ENCODE data around the gene TMED8. TPM values are rescaled to one million over a fixed set of nuclear protein-coding genes. Genes with fewer than 3 reads are reported as not detected.

The TMED8 gene
- total RNA-seq, 1 donor from 2014 or later, result 23.5 TPM

GRCh38 chr14:77310026-77310425 is 66.9 kb downstream of the TMED8 start:
- Histone ChIP-seq H3K9me3 (ENCODE audit: low read depth) (no peaks in the 10 kb centered on the region), H3K27ac (no peak overlapping the region), H3K27me3 (no peaks in the 10 kb centered on the region), H3F3A (ENCODE audit: low read depth) (peaks cover 11% of the 10 kb centered on the region), H4K20me1 (ENCODE audit: low read depth) (no peaks in the 10 kb centered on the region), H2AFZ (replicated peaks) (no peak overlapping the region), H3K9ac (no peak overlapping the region), H3K79me2 (ENCODE audit: low read depth) (no peaks in the 10 kb centered on the region), H3K36me3 (no peaks in the 10 kb centered on the region), H3K4me2 (no peak overlapping the region), H3K4me1 (peaks cover 19% of the 10 kb centered on the region), H3K4me3 (no peak overlapping the region)
- Mint-ChIP-seq H3K36me3 (peaks cover 14% of the 10 kb centered on the region), H3K27ac (no peak overlapping the region), H3K4me3 (no peak overlapping the region), H3K9me3 (no peaks in the 10 kb centered on the region), H3K4me1 (peaks cover 35% of the 10 kb centered on the region), H3K27me3 (ENCODE audit: insufficient read depth, low read depth) (no peaks in the 10 kb centered on the region)
- TF ChIP-seq EZH2phosphoT487 (IDR thresholded peaks at IDR 0.05), result no peak
- DNase-seq (ENCODE audit: low spot score), result no peak

GRCh38 chr14:77309131-77309530 is 67.8 kb downstream of the TMED8 start:
- H3K9me3 Mint-ChIP-seq, result no peaks in the 10 kb centered on the region
- H3K36me3 Mint-ChIP-seq, result peaks cover 17% of the 10 kb centered on the region

GRCh38 chr14:77306851-77307496 is 69.9 kb downstream of the TMED8 start:
- Mint-ChIP-seq H3K27ac (peak overlapping the region; percentile 98), H3K4me1 (peaks cover 34% of the 10 kb centered on the region), H3K9me3 (no peaks in the 10 kb centered on the region), H3K27me3 (ENCODE audit: insufficient read depth, low read depth) (no peaks in the 10 kb centered on the region), H3K36me3 (peaks cover 21% of the 10 kb centered on the region), H3K4me3 (peak overlapping the region; percentile 42)
- no peaks in the 10 kb centered on the region for H3K9me3 ChIP-seq (ENCODE audit: low read depth)
- no peak for DNase-seq (ENCODE audit: low spot score)
- H3K36me3 ChIP-seq, result no peaks in the 10 kb centered on the region
- peak overlapping the region; percentile 22 for H3K4me3 ChIP-seq
- peak overlapping the region; percentile 17 for H3K9ac ChIP-seq
- no peaks in the 10 kb centered on the region for H3K79me2 ChIP-seq (ENCODE audit: low read depth)
- H2AFZ ChIP-seq (replicated peaks), result no peak overlapping the region
- TF ChIP-seq CTCF (IDR thresholded peaks at IDR 0.05) (no peak), EZH2phosphoT487 (IDR thresholded peaks at IDR 0.05) (no peak), EZH2 (IDR thresholded peaks at IDR 0.05) (no peak)
- H3K4me1 ChIP-seq, result peaks cover 18% of the 10 kb centered on the region
- peak overlapping the region; percentile 68 for H3K4me2 ChIP-seq
- no peaks in the 10 kb centered on the region for H3K27me3 ChIP-seq
- peaks cover 9% of the 10 kb centered on the region for H3F3A ChIP-seq (ENCODE audit: low read depth)
- H3K27ac ChIP-seq, result peak overlapping the region; percentile 77
- no peaks in the 10 kb centered on the region for H4K20me1 ChIP-seq (ENCODE audit: low read depth)

More at GRCh38 chr14:77309131-77309530, 67.8 kb downstream of the TMED8 start:
- Mint-ChIP-seq H3K4me3 (no peak overlapping the region), H3K4me1 (peaks cover 30% of the 10 kb centered on the region), H3K27me3 (ENCODE audit: insufficient read depth, low read depth) (no peaks in the 10 kb centered on the region), H3K27ac (no peak overlapping the region)
- Histone ChIP-seq H3K4me1 (peaks cover 18% of the 10 kb centered on the region), H3K4me2 (no peak overlapping the region), H3K27me3 (no peaks in the 10 kb centered on the region), H3F3A (ENCODE audit: low read depth) (peaks cover 9% of the 10 kb centered on the region), H3K4me3 (no peak overlapping the region), H4K20me1 (ENCODE audit: low read depth) (no peaks in the 10 kb centered on the region), H3K27ac (no peak overlapping the region), H3K36me3 (no peaks in the 10 kb centered on the region), H3K9me3 (ENCODE audit: low read depth) (no peaks in the 10 kb centered on the region), H3K9ac (no peak overlapping the region), H2AFZ (replicated peaks) (no peak overlapping the region), H3K79me2 (ENCODE audit: low read depth) (no peaks in the 10 kb centered on the region)
- DNase-seq (ENCODE audit: low spot score), result no peak
- TF ChIP-seq CTCF (IDR thresholded peaks at IDR 0.05), result no peak
- TF ChIP-seq EZH2phosphoT487 (IDR thresholded peaks at IDR 0.05), result no peak
- TF ChIP-seq EZH2 (IDR thresholded peaks at IDR 0.05), result no peak

- peaks cover 9% of the 10 kb centered on the region for H3F3A ChIP-seq (ENCODE audit: low read depth)
- DNase-seq (ENCODE audit: low spot score), result peak; percentile 34
- H3K27ac ChIP-seq, result peak overlapping the region; percentile 77
- H3K36me3 ChIP-seq, result no peaks in the 10 kb centered on the region
- H2AFZ ChIP-seq (replicated peaks), result no peak overlapping the region
- Mint-ChIP-seq H3K27ac (peak overlapping the region; percentile 98), H3K27me3 (ENCODE audit: insufficient read depth, low read depth) (no peaks in the 10 kb centered on the region), H3K4me1 (peaks cover 31% of the 10 kb centered on the region), H3K36me3 (peaks cover 19% of the 10 kb centered on the region), H3K4me3 (peak overlapping the region; percentile 42), H3K9me3 (no peaks in the 10 kb centered on the region)
- H3K4me3 ChIP-seq, result peak overlapping the region; percentile 22
- H3K4me1 ChIP-seq, result peaks cover 18% of the 10 kb centered on the region
- no peak overlapping the region for H3K9ac ChIP-seq
- no peaks in the 10 kb centered on the region for H4K20me1 ChIP-seq (ENCODE audit: low read depth)
- H3K9me3 ChIP-seq (ENCODE audit: low read depth), result no peaks in the 10 kb centered on the region
- no peaks in the 10 kb centered on the region for H3K27me3 ChIP-seq
- TF ChIP-seq CTCF (IDR thresholded peaks at IDR 0.05) (no peak), EZH2phosphoT487 (IDR thresholded peaks at IDR 0.05) (no peak), EZH2 (IDR thresholded peaks at IDR 0.05) (no peak)
- peak overlapping the region; percentile 68 for H3K4me2 ChIP-seq
- H3K79me2 ChIP-seq (ENCODE audit: low read depth), result no peaks in the 10 kb centered on the region
These were observed 70.5 kb downstream of the TMED8 start for GRCh38 chr14:77306416-77306815.
